ENCODE results near the gene CCDC158.

Gene CCDC158

DNA sequence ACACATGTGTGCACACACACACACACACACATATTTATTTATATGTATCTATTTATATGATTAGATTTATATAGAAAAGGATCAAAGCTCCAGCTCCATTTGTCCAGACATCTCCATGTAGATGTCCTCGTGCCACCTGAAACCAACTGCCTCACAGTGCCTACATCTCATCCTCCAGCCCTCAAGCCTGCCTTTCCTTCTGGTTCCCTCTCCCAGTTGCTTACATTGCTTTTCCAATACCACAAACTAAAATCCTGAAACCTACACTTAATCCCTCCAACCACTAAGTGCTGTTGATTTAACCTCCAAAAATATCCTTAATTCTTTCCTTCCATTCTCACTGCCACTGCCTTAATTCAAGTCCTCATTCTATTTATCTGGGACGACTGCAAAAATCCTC, 63.0 kb downstream of the CCDC158 start:
- intact Hi-C loops (cut with DNase I; ENCODE audit: low total_unique reads) = no loop called here
- TF ChIP-seq, protein P1, sequence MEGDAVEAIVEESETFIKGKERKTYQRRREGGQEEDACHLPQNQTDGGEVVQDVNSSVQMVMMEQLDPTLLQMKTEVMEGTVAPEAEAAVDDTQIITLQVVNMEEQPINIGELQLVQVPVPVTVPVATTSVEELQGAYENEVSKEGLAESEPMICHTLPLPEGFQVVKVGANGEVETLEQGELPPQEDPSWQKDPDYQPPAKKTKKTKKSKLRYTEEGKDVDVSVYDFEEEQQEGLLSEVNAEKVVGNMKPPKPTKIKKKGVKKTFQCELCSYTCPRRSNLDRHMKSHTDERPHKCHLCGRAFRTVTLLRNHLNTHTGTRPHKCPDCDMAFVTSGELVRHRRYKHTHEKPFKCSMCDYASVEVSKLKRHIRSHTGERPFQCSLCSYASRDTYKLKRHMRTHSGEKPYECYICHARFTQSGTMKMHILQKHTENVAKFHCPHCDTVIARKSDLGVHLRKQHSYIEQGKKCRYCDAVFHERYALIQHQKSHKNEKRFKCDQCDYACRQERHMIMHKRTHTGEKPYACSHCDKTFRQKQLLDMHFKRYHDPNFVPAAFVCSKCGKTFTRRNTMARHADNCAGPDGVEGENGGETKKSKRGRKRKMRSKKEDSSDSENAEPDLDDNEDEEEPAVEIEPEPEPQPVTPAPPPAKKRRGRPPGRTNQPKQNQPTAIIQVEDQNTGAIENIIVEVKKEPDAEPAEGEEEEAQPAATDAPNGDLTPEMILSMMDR (IDR thresholded peaks at IDR 0.05) = no peak
- peaks cover 0 to 9% (median 0%) of the 10 kb centered on the region in 3 donors for H3K9me3 ChIP-seq
- peaks cover 0 to 12% (median 6%) of the 10 kb centered on the region in 3 donors for H3K36me3 ChIP-seq
- H3K27ac ChIP-seq = no peak overlapping the region
- DNase-seq = no peak
- H3K27me3 ChIP-seq = no peaks in the 10 kb centered on the region
- peaks cover 0 to 5% (median 0%) of the 10 kb centered on the region in 4 donors for H3K4me1 ChIP-seq
- H3K4me3 ChIP-seq = no peak overlapping the region

DNA sequence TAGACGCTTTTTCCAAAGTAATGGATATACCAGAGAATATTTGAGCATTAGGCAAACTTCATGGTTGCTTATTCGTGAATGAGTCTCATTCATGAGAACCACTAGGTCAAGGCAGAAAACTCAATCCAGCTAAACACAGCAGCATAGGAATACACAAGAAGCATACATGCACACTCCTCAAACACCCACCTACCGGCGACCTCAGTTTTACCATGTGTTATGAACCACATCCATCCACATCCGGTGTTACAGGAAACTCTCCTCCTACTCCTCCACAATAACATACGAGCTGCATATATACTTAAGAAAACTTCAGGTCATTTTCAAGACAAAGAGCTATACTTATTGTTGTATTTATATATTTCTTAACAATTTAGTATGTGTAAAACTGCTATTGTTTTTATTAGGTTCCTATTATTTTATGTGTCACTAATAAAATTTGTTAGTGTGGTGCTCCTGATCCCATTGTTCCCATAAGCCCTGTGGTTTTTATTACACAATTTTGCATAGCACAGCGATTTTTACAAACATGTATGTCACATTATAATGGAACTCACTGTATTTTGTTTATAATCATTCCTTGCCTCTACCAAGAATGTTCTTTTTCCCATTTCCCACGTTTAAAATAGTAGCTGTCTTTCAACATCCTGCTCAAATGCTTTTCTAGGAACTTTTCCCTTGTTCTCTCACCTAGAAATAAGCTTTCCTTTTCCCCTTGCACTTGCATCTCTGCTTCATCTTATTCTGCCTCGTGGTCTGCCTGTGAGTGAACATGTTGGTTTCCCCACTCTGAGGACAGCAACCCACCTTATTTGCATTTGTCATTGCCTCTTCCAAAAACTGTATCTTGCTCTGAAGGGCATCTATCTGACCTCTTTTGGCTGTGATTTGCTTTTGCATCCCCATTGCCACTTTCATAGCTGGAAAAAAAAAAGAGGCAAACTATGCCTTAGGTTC, 66.1 kb downstream of the CCDC158 start:
- Histone ChIP-seq H3K27ac (no peak overlapping the region), H3K4me1 (peaks cover 0 to 5% (median 0%) of the 10 kb centered on the region in 4 donors), H3K9me3 (peaks cover 0 to 2% (median 0%) of the 10 kb centered on the region in 3 donors), H3K4me3 (no peak overlapping the region), H3K36me3 (peaks cover 0 to 6% (median 2%) of the 10 kb centered on the region in 3 donors), H3K27me3 (no peaks in the 10 kb centered on the region)
- TF ChIP-seq, protein P1 (IDR thresholded peaks at IDR 0.05) = no peak
- intact Hi-C loops (cut with DNase I; ENCODE audit: low total_unique reads) = no loop called here
- DNase-seq = no peak

DNA sequence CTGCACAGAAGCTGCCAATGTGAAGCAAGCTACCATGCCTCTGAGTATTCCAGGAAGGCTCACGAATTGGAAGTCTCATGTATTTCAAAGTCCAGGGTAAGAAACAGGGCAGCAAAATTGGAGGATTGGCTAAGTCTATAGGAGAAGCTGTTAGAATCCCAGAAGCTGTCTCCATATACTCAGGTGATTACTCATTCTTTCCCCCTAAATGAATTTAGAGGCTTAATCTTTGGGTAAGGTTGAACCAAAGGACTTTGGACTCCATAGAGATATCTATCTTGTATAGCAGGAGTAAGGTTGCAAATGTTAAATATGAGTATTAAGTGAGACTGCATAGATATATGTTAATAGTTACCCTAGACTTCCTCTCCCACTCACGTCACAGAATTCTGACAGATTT, 78.1 kb downstream of the CCDC158 start:
- no peak for DNase-seq
- no peaks in the 10 kb centered on the region for H3K9me3 ChIP-seq
- no peak overlapping the region for H3K4me3 ChIP-seq
- no peaks in the 10 kb centered on the region for H3K36me3 ChIP-seq
- intact Hi-C loops (cut with DNase I; ENCODE audit: low total_unique reads) = no loop called here
- TF ChIP-seq, protein P1 (IDR thresholded peaks at IDR 0.05) = no peak
- H3K27me3 ChIP-seq = no peaks in the 10 kb centered on the region
- peaks cover 0 to 13% (median 2%) of the 10 kb centered on the region in 4 donors for H3K4me1 ChIP-seq
- H3K27ac ChIP-seq = no peak overlapping the region

DNA sequence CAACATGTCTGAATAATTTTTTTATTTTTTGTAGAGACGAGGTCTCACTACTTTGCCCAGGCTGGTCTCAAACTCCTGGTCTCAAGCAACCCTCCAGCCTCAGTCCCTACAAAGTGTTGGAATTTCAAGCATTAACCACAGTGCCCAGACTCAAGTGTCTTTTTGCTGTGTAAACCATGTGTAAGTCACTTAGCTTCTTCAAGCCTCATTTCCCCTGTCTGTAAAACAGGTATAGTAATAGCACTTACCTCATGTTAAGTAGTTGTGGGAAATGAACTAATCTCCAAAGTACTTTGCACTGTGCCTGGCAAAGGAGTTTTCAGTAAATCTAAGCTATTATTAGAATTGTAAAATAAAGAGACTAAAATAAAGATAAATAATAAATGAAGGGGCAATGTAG, 78.8 kb downstream of the CCDC158 start:
- Histone ChIP-seq H3K27ac (no peak overlapping the region), H3K27me3 (no peaks in the 10 kb centered on the region), H3K4me1 (peaks cover 0 to 13% (median 2%) of the 10 kb centered on the region in 4 donors), H3K36me3 (no peaks in the 10 kb centered on the region), H3K4me3 (no peak overlapping the region), H3K9me3 (no peaks in the 10 kb centered on the region)
- DNase-seq = no peak
- TF ChIP-seq, protein P1 (IDR thresholded peaks at IDR 0.05) = no peak
- intact Hi-C loops (cut with DNase I; ENCODE audit: low total_unique reads) = no loop called here

DNA sequence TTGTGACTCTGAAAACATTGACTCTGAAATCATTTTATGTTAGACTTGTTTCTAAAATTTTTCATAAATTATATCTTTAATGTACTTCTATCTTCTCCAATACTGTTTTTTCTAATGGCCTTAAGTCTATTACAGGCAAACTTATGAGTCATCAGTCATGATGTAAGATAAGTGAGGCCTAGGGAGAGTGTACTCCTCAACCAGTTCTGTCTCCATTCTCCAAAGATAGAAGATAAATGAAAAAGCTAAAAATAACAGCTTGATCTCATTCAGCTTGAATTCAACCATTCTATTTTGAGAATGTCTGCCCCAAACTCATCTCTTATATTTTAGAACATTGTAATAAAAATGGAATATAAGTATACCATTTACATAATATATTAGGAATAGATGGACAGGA, 79.9 kb downstream of the CCDC158 start:
- H3K9me3 ChIP-seq = no peaks in the 10 kb centered on the region
- no peaks in the 10 kb centered on the region for H3K27me3 ChIP-seq
- no peak overlapping the region for H3K27ac ChIP-seq
- no peaks in the 10 kb centered on the region for H3K36me3 ChIP-seq
- H3K4me3 ChIP-seq = no peak overlapping the region
- TF ChIP-seq, protein P1 (IDR thresholded peaks at IDR 0.05) = no peak
- intact Hi-C loops (cut with DNase I; ENCODE audit: low total_unique reads) = no loop called here
- peaks cover 0 to 13% (median 2%) of the 10 kb centered on the region in 4 donors for H3K4me1 ChIP-seq
- DNase-seq = no peak
